ACHN (cell line): Measurements from ENCODE around the gene NOS3.
A peak's percentile ranks its signal among the peaks of the same experiment; 100 is the strongest.

Experiments used
- DNase-seq: peaks from one replicate; pipeline ENCODE4 v3.0.0-alpha.2; 2015
- in situ Hi-C: cut with HindIII; loops from 2 replicates; pipeline ENCODE4 v1.10.0; 2017; ENCODE audit warnings: low sequenced_read_pairs, low pct_ligation_motif_present, low pct_unique_long_range_greater_than_20kb

Gene NOS3

DNA sequence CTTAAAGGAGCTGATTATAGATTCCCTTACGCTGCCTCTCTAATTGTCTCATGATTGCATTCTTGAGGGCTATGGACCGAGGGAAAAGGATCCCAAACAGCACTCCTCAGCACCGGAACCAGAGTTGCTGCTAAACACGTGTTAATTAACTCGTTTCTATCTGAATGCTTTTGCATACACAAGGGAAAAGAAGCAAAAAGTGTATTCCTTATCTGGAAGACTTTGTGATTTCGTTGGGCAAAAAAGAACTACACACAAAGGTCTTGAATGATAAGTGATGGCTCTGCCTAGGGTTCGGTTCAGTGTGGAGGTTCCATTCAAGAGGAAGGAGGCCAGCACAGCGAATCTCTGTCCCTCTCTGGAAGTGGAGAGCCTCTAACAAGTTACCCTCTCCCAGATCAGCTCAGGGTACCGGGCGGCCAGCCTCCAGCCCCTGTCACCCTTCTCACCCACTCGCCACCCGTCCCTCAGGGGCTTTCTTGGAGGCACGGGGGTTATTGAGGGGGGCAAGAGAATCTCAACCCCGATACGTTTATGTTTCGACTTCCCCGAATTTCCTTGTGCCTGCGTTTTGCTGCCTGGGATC is 68.1 kb downstream of the NOS3 start:
- DNase-seq: peak; percentile 50
- in situ Hi-C loops: no loop called here

GRCh38 chr7:151059367-151060112 is 68.7 kb downstream of the NOS3 start, which contains the start of gene SLC4A2:
SLC4A2 (plus strand) TSS chr7:151059589; CDS start chr7:151061988, 2,399 bp downstream.
- in situ Hi-C loops: no loop called here
- DNase-seq: peak; percentile 87

GRCh38 chr7:151060113-151060415 is 69.2 kb downstream of the NOS3 start:
- in situ Hi-C loops: no loop called here
- DNase-seq: peak; percentile 51

GRCh38 chr7:151060416-151061212 is 69.8 kb downstream of the NOS3 start:
- in situ Hi-C loops: no loop called here
- DNase-seq: peak; percentile 83

DNA sequence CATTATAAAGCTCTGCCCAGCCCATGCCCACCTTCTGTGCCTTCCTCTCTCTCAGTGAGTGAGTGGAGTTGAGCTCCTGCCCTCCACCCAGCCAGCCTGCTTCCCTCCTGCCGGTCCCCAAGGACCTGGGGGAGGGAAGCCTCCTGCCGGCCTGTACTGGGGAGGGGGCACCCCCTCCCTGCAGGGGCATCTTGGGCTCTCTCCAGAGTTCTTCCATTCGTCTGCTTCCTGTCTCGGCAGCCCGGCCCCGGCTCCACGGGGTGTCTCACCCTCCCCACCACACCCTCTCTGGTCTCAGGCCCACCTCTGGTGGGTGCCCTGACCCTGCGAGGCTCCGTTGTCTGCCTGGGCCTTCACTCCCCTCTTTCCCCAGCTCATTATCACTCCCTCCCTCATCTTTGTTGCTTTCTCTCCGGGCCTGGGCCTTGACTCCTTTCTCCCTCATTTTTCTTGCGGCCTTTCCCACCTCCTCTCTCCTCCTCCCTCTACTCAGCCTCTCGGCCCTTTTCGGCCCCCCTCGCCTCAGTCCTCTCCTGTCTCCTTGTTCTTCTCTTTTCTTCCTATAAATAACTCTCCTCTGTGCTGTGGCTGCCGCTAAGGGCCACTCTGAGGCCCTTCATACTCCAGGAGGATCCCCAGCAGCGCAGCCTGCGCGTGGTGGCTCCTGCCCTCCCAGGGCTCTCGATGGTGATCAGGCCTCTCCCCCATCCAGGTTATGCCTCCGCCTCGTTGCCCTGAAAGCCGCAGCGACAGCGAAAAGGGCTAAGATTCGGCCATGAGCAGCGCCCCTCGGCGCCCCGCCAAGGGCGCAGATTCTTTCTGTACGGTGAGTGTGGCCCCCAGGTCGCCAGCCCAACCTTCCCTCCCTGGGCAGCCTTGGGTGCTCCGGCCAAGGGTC is 70.6 kb downstream of the NOS3 start:
- in situ Hi-C loops: no loop called here
- DNase-seq: no peak

- in situ Hi-C loops: no loop called here
- DNase-seq: no peak
Observed at GRCh38 chr7:151062111-151062398, 71.2 kb downstream of the NOS3 start.

- peak; percentile 93 for DNase-seq
- in situ Hi-C loops: no loop called here
Observed at GRCh38 chr7:151062399-151063211, 71.8 kb downstream of the NOS3 start.

DNA sequence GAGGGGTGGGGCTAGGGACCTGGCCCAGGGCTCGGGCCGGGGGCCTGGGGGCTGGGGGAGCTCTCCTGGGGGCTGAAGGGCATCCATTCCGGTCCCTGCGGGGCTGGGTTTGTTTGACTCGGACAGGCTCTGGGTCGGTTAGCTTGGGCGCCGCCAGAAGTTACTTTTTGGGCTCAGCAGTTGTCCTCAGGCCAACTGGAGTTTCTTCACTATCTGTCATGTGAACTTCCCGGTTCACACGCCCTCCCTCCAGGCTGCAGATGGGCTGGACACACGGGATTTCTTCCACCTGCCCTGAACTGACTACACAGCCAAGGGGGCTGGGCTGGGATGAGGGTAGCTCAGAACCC is 72.4 kb downstream of the NOS3 start:
- in situ Hi-C loops: no loop called here
- DNase-seq: no peak
